HEK293T (cell line): ENCODE measurements around the gene SMIM30.
"Not testable (repeated sequence)": the region's sequence is repeated elsewhere in the genome, so short reads cannot be mapped to it uniquely, and the experiment has no call there.

Experiments
- CTCF ChIA-PET: fragments of 350-600 bp; formaldehyde crosslinking; extraction: SDS; loops from one replicate; lab custom pipeline; 2021; ENCODE audit warnings: antibody characterized with exemption, inconsistent platforms; lab: Yijun Ruan, JAX
- POLR2A ChIA-PET: fragments of 350-600 bp; formaldehyde crosslinking; extraction: SDS; loops from one replicate; lab custom pipeline; 2020; ENCODE audit warnings: antibody characterized with exemption, inconsistent platforms; lab: Yijun Ruan, JAX
- DNase-seq: peaks from one replicate; pipeline ENCODE4 v3.0.0; 2012; ENCODE audit warnings: mixed read lengths; ENCODE audit errors: extremely low spot score
- ARNT ChIP-seq: fragments of 450-650 bp; IDR thresholded peaks from 2 replicates; pipeline ENCODE4 v1.6.1; 2017; ENCODE audit warnings: mild to moderate bottlenecking
- BHLHE40 ChIP-seq: fragments of 450-650 bp; IDR thresholded peaks from 2 replicates; pipeline ENCODE4 v1.6.1; 2016; ENCODE audit warnings: mild to moderate bottlenecking, moderate library complexity, borderline replicate concordance
- CTBP1 ChIP-seq: fragments of 450-650 bp; IDR thresholded peaks from 2 replicates; pipeline ENCODE4 v1.6.1; 2016; ENCODE audit warnings: borderline replicate concordance
- ELF4 ChIP-seq: fragments of 450-650 bp; IDR thresholded peaks from 2 replicates; pipeline ENCODE4 v1.6.1; 2017; ENCODE audit warnings: antibody characterized with exemption
- FOXA1 ChIP-seq: fragments of 450-650 bp; IDR thresholded peaks from 2 replicates; pipeline ENCODE4 v1.6.1; 2016; ENCODE audit warnings: mild to moderate bottlenecking
- FOXK2 ChIP-seq: fragments of 450-650 bp; IDR thresholded peaks from 2 replicates; pipeline ENCODE4 v1.6.1; 2016; ENCODE audit warnings: mild to moderate bottlenecking
- FOXM1 ChIP-seq: fragments of 450-650 bp; IDR thresholded peaks from 2 replicates; pipeline ENCODE4 v1.6.1; 2017; ENCODE audit warnings: mild to moderate bottlenecking, borderline replicate concordance
- HDGF ChIP-seq: fragments of 450-650 bp; IDR thresholded peaks from 2 replicates; pipeline ENCODE4 v1.6.1; 2017; ENCODE audit warnings: antibody characterized with exemption, borderline replicate concordance
- L3MBTL2 ChIP-seq: fragments of 450-650 bp; conservative IDR thresholded peaks from 2 replicates; pipeline ENCODE4 v1.6.1; 2016; ENCODE audit warnings: mild to moderate bottlenecking
- LEF1 ChIP-seq: fragments of 450-650 bp; IDR thresholded peaks from 2 replicates; pipeline ENCODE4 v1.6.1; 2017; ENCODE audit warnings: mild to moderate bottlenecking, borderline replicate concordance
- NFRKB ChIP-seq: fragments of 450-650 bp; IDR thresholded peaks from 2 replicates; pipeline ENCODE4 v1.6.1; 2016; ENCODE audit warnings: mild to moderate bottlenecking, moderate library complexity
- PKNOX1 ChIP-seq: fragments of 450-650 bp; IDR thresholded peaks from 2 replicates; pipeline ENCODE4 v1.6.1; 2016
- SP1 ChIP-seq: fragments of 450-650 bp; IDR thresholded peaks from 2 replicates; pipeline ENCODE4 v1.6.1; 2017
- SUZ12 ChIP-seq: fragments of 450-650 bp; IDR thresholded peaks from 2 replicates; pipeline ENCODE4 v1.6.1; 2016; ENCODE audit warnings: mild to moderate bottlenecking
- TARDBP ChIP-seq: fragments of 450-650 bp; IDR thresholded peaks from 2 replicates; pipeline ENCODE4 v1.6.1; 2016
- ZNF384 ChIP-seq: fragments of 450-650 bp; IDR thresholded peaks from 2 replicates; pipeline ENCODE4 v1.6.1; 2016

The SMIM30 gene

GRCh38 chr7:113119429-113119828 is 1.1 kb upstream of the SMIM30 start:
- no peak for TF ChIP-seq FOXA1
- TF ChIP-seq NFRKB = no peak
- TF ChIP-seq ARNT = no peak
- no peak for TF ChIP-seq SUZ12
- no peak for TF ChIP-seq L3MBTL2
- no peak for TF ChIP-seq TARDBP
- no peak for TF ChIP-seq FOXK2
- TF ChIP-seq HDGF = no peak
- no peak for TF ChIP-seq LEF1
- no peak for TF ChIP-seq ELF4
- no peak for TF ChIP-seq SP1
- TF ChIP-seq BHLHE40 = no peak
- TF ChIP-seq FOXM1 = no peak
- TF ChIP-seq ZNF384 = no peak
- TF ChIP-seq CTBP1 = no peak
- no peak for TF ChIP-seq PKNOX1
- no peak for DNase-seq
- CTCF ChIA-PET = no interaction called here
- POLR2A ChIA-PET = interaction anchor here (1.6 kb wide), 1 partner anchor 180 kb away, joined by 5 read pairs; a partner anchor contains a TSS

- POLR2A ChIA-PET = interaction anchor here (0.7 kb wide), 1 partner anchor 31 kb away, joined by 5 read pairs; the partner anchor contains the start of gene GPR85
- CTCF ChIA-PET = not testable (repeated sequence)
Observed at GRCh38 chr7:113117374-113117774, 980 bp downstream of the SMIM30 start.

DNA sequence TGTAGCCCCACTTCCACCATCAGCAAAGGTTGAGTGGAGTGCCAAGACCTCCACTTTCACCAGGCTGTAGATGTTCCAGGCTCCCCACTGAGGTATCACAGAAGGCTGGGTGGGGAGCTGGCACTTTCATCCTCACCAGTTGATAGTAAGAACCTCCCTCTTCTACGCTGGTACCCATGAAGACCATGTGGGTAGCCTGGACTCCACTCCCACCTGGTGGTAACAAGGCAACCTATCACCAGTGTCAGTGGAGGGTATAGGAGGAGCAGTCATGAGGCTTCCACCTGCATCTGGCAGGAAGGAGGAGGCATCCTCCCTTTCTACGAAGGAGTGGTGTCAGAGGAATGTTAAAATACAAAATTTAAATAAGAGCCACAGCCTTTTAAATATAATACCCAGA is 4.4 kb downstream of the SMIM30 start:
- TF ChIP-seq ZNF384 = no peak
- TF ChIP-seq FOXM1 = no peak
- TF ChIP-seq TARDBP = no peak
- ChIA-PET POLR2A (no interaction called here), CTCF (no interaction called here)

More at GRCh38 chr7:113117374-113117774, 980 bp downstream of the SMIM30 start:
- not testable (repeated sequence) for DNase-seq

GRCh38 chr7:113109718-113110117 is 8.6 kb downstream of the SMIM30 start:
- DNase-seq = no peak
- TF ChIP-seq PKNOX1 (no peak), CTBP1 (no peak), HDGF (no peak), FOXM1 (no peak), FOXK2 (no peak), SUZ12 (no peak), FOXA1 (no peak), L3MBTL2 (no peak), NFRKB (no peak), LEF1 (no peak), TARDBP (no peak), ELF4 (no peak), BHLHE40 (no peak), ARNT (no peak), SP1 (no peak), ZNF384 (no peak)
- ChIA-PET CTCF (interaction anchor here (0.8 kb wide), 1 partner anchor 10 kb away, joined by 3 read pairs; no protein-coding TSS in a partner anchor), POLR2A (no interaction called here)

More for the DNA sequence above, 4.4 kb downstream of the SMIM30 start:
- peak; percentile 14 for DNase-seq

DNA sequence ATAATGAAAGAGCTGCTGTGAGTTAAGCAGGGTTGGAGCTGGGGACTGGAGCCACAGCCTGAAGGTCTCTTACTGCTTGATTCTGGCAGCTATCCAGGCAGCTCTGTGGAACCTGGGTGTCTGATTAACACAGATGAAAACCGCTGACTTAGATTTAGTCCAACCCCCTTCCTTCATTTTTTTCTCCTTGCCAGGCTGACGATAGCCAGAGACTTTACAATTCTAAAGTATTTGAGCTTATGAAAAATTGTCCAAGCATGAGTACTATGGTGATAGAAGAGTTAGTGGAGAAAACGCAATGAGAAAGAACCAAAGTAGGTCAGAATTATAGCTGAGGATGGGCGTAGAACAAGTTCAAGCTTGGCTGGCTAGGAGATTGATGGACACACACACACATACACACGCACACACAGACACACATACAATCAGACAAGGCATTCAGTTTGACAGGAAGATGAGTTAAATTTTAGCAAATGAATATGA is 18.2 kb downstream of the SMIM30 start:
- DNase-seq = no peak
- CTCF ChIA-PET = interaction anchor here (1.1 kb wide), 1 partner anchor 9 kb away, joined by 3 read pairs; no protein-coding TSS in a partner anchor
- TF ChIP-seq PKNOX1 = no peak
- no peak for TF ChIP-seq HDGF
- no peak for TF ChIP-seq CTBP1
- TF ChIP-seq FOXK2 = no peak
- no peak for TF ChIP-seq FOXA1
- TF ChIP-seq SP1 = no peak
- TF ChIP-seq ZNF384 = no peak
- TF ChIP-seq SUZ12 = no peak
- TF ChIP-seq L3MBTL2 = no peak
- TF ChIP-seq ELF4 = no peak
- TF ChIP-seq NFRKB = no peak
- POLR2A ChIA-PET = interaction anchor here (0.9 to 1.1 kb wide), 2 partner anchors 12 to 18 kb away, joined by 3 read pairs; partner anchors contain the start of gene SMIM30

DNA sequence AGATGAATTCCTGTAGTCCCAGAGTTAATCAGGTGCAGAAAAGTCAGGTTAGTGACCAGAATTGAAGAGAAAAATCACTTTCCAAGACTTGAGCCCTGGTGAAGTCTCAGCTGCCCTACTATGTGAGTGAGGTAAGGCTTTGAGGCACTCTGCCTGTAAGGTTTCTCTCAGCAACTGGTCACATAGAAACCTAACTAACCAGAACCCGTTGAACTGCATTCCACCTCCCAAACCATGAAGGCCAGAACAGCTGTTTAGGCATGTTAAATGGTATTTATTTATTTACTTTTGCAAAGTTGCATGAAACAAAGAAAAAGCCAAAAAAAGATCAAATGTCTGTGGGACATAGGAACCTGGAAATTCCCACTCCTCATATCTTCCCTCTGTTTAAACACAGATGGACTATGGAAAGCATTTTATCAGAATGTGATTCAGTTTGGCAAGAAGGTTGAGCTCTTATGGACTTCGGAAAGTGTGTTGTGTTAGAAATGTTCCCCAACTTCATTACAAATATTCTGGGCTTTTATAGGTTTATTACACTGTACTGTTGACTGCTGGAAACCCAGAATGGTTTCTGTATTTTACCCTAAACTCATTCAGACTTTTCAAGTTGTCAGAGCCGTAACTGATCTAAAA is 19.0 kb downstream of the SMIM30 start:
- ChIA-PET CTCF (interaction anchor here (1.1 kb wide), 1 partner anchor 10 kb away, joined by 3 read pairs; no protein-coding TSS in a partner anchor), POLR2A (interaction anchor here (1.1 kb wide), 1 partner anchor 11 kb away, joined by 3 read pairs; no protein-coding TSS in a partner anchor)

More for the DNA sequence above, 19.0 kb downstream of the SMIM30 start:
- TF ChIP-seq PKNOX1 = no peak
- TF ChIP-seq SP1 = no peak
- TF ChIP-seq CTBP1 = no peak
- no peak for TF ChIP-seq LEF1
- no peak for TF ChIP-seq ELF4
- no peak for TF ChIP-seq SUZ12
- TF ChIP-seq TARDBP = no peak
- no peak for TF ChIP-seq HDGF
- no peak for TF ChIP-seq FOXA1
- no peak for TF ChIP-seq BHLHE40
- TF ChIP-seq ZNF384 = no peak
- no peak for TF ChIP-seq FOXM1
- TF ChIP-seq L3MBTL2 = no peak
- no peak for TF ChIP-seq ARNT
- TF ChIP-seq FOXK2 = no peak
- DNase-seq = no peak
